IMR-90 (cell line): ENCODE results near the gene NAA80.

Experiments used
- BHLHE40 ChIP-seq: fragments of 150-350 bp; IDR thresholded peaks from 2 replicates; pipeline ENCODE4 v1.6.1; 2016; ENCODE audit warnings: mild to moderate bottlenecking, low read depth, low read length
- CEBPB ChIP-seq: IDR thresholded peaks from 2 replicates; pipeline ENCODE4 v1.6.1; 2012; ENCODE audit warnings: low read depth, low read length, improper control_type of control experiment
- CTCF ChIP-seq: conservative IDR thresholded peaks from 2 replicates; pipeline ENCODE4 v1.5.1; 2012; ENCODE audit warnings: mild to moderate bottlenecking, low read depth, low read length, improper control_type of control experiment
- ELK1 ChIP-seq: fragments of 150-350 bp; IDR thresholded peaks from 2 replicates; pipeline ENCODE4 v1.6.1; 2016; ENCODE audit warnings: low read depth, mild to moderate bottlenecking, low read length, moderate library complexity, borderline replicate concordance
- MAZ ChIP-seq: IDR thresholded peaks from 2 replicates; pipeline ENCODE4 v1.6.1; 2012; ENCODE audit warnings: low read depth, mild to moderate bottlenecking, low read length, improper control_type of control experiment, moderate library complexity, borderline replicate concordance
- NFE2L2 ChIP-seq: fragments of 150-350 bp; IDR thresholded peaks from 2 replicates; pipeline ENCODE4 v1.6.1; 2016; ENCODE audit warnings: low read depth, mild to moderate bottlenecking, low read length
- POLR2A ChIP-seq: IDR thresholded peaks from 2 replicates; pipeline ENCODE4 v1.6.1; 2012; ENCODE audit warnings: mild to moderate bottlenecking, low read depth, low read length
- RAD21 ChIP-seq: IDR thresholded peaks from 2 replicates; pipeline ENCODE4 v1.6.1; 2012; ENCODE audit warnings: low read length, improper control_type of control experiment
- RCOR1 ChIP-seq: IDR thresholded peaks from 2 replicates; pipeline ENCODE4 v1.6.1; 2012; ENCODE audit warnings: mild to moderate bottlenecking, low read length, improper control_type of control experiment; ENCODE audit not compliant: insufficient replicate concordance
- RFX5 ChIP-seq: IDR thresholded peaks from 2 replicates; pipeline ENCODE4 v1.8.0; 2012; ENCODE audit warnings: low read depth, mild to moderate bottlenecking, low read length, moderate library complexity
- SMC3 ChIP-seq: fragments of 150-350 bp; IDR thresholded peaks from 2 replicates; pipeline ENCODE4 v1.6.1; 2016; ENCODE audit warnings: low read depth, mild to moderate bottlenecking, antibody characterized with exemption, low read length, moderate library complexity
- USF2 ChIP-seq: fragments of 150-350 bp; IDR thresholded peaks from 2 replicates; pipeline ENCODE4 v1.6.1; 2017; ENCODE audit warnings: mild to moderate bottlenecking, antibody characterized with exemption, low read length, low read depth

- TF ChIP-seq MAZ (no peak), CTCF (no peak), SMC3 (no peak), NFE2L2 (no peak), POLR2A (no peak), RAD21 (no peak), CEBPB (no peak), RCOR1 (no peak), RFX5 (no peak), BHLHE40 (no peak), USF2 (no peak), ELK1 (no peak)
These were observed 20.9 kb upstream of the NAA80 start for GRCh38 chr3:50319894-50320625.
